DMS 273 (cell line): Measurements from ENCODE around the gene NRXN2.

Source experiments
- DNase-seq: peaks from one replicate; lab custom pipeline; 2025; ENCODE audit not compliant: unreplicated experiment; lab: John Stamatoyannopoulos, UW

NRXN2 gene

GRCh38 chr11:64594159-64594939 lies 128.6 kb downstream of the NRXN2 start:
- no peak for DNase-seq

DNA sequence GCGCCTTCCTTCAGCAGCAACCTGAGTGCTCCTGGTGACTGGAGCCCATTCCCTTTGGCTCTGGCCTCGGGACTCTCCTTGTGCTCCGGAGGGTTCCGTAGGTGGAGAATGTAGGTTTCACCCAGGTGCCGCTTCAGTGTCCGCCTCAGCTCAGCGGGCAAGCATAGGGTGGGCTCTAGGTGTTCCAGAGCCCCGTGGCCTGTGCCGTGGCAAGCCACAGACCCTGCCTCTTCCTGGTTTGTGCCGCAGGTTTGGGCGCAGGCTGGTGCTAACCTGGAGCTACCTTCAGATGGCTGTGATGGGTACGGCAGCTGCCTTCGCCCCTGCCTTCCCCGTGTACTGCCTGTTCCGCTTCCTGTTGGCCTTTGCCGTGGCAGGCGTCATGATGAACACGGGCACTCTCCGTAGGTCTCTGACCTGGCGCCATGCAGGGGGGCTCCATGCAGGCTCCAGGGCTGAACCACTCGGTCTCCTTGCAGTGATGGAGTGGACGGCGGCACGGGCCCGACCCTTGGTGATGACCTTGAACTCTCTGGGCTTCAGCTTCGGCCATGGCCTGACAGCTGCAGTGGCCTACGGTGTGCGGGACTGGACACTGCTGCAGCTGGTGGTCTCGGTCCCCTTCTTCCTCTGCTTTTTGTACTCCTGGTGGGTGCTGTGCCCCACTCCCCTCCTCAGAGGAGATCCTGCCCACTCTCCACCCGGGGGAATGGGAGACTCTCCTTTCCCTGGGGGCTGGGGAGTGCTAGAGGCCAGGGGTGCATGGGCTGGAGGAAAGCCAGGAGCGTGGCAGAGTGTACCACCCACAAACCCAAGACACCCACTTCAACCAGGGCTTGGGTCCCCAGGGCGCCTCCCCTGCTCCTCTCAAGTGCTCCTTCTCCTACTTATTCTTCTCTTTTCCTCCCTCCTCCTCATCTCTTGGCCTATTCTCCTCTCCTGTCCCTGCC lies 129.6 kb downstream of the NRXN2 start:
- DNase-seq: no peak

DNA sequence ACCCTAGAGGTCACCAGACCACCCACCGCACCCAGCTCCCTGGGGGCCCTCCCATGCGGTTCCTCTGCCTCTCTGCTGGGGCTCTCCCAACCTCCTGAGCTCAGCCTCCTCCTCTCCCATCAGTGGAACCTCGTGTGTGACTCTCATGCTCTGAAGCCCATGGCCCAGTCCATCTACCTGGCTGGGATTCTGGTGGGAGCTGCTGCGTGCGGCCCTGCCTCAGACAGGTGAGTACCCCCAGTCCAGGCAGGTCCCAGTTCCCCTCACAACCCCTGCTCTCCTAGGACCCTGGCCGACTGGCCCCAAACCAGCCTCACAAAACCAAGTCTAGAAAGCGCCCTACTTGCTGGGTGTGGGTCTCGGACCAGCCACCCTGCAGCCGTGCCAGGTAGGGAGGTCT lies 130.3 kb downstream of the NRXN2 start:
- DNase-seq: no peak

GRCh38 chr11:64592234-64592615 lies 130.8 kb downstream of the NRXN2 start:
- no peak for DNase-seq

- DNase-seq: no peak
Measured at GRCh38 chr11:64591257-64592233, 131.5 kb downstream of the NRXN2 start.

- no peak for DNase-seq
Measured at GRCh38 chr11:64590763-64591221, 132.2 kb downstream of the NRXN2 start, which contains the start of gene SLC22A12. TSS of gene SLC22A12 (plus strand) at chr11:64591220. CDS start at chr11:64591557, 337 bp downstream.

DNA sequence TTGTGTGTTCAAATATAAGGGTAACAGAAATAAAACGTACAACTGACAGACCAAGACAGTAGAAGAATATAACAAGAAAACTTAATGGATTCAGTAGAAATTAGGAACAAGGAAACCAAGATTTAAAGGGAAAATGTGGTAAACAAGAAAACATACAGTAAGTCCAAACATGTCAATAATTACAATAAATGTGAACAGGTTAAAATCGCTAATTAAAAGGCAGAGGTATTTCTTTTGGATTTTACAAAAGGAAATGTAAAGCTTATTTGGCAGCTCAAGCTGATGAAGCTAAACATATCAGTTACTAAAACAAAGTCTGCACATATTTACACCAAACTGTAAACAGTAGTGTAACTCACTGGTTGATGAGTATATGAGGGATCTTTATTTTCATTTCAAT lies 134.3 kb downstream of the NRXN2 start:
- no peak for DNase-seq

GRCh38 chr11:64586366-64586765 lies 136.6 kb downstream of the NRXN2 start:
- no peak for DNase-seq

GRCh38 chr11:64585150-64585549 lies 137.8 kb downstream of the NRXN2 start:
- no peak for DNase-seq

- no peak for DNase-seq
Measured at GRCh38 chr11:64583296-64584262, 139.4 kb downstream of the NRXN2 start.

DNA sequence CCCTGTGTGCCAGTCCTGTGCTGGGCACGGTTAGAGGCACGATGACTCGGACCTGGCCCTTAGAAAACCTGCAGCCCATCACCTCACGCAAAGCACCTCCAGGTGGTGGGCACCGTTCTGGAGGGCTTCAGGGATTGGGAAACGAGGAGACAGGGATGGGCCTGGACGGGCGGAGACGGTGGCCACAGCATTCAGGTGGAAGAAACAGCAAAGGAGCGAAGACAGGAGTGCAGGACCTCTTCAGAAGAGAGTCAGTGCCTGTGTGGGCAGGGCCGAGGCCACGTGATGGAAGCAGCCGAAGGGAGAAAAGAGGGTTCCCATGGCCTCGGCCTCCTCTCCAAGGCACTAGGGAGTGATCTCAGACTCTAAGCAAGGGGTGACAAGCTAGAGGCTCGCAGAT lies 140.1 kb downstream of the NRXN2 start:
- DNase-seq: no peak

GRCh38 chr11:64581057-64581523 lies 141.9 kb downstream of the NRXN2 start:
- no peak for DNase-seq

DNA sequence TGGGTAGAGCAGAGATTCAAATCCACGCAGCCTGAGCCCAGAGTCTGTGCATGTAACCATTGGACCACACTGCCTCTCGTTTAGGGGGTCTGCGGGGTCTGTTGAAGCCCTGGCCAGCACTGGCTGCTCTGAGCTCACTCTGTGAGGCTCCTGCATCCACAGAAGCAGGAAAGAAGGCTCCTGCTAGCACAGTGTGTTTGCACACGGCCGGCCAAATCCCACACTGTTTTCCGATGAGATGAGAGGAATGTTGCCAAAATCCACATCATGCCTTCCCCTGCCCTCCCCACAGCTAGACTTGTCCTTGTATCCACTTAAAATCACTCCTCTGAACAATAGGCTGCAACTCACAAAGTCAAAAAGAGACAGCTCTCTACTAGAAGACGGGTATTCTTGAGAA lies 142.6 kb downstream of the NRXN2 start:
- no peak for DNase-seq

GRCh38 chr11:64577202-64577601 lies 145.8 kb downstream of the NRXN2 start:
- DNase-seq: no peak

DNA sequence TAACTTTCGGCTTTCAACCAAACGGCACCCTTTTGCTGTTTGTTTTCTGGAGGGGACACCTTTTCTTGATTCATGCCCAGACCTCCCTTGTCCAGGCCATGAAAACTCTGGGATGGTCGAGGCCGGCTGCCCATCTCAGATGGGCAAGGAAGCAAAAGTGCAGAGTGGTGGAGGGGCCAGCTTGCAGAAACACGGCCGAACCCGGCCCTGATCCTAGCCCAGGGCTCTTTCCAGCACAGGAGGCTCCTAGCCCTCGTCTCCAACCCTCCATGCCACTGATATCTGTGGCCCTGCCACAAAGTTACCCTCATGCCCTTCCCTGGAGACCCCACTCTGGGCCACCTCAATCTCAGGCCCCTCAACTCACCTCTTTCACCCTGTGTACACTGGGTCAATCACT lies 150.9 kb downstream of the NRXN2 start:
- DNase-seq: no peak

GRCh38 chr11:64571410-64572091 lies 151.4 kb downstream of the NRXN2 start:
- DNase-seq: peak; percentile 34

DNA sequence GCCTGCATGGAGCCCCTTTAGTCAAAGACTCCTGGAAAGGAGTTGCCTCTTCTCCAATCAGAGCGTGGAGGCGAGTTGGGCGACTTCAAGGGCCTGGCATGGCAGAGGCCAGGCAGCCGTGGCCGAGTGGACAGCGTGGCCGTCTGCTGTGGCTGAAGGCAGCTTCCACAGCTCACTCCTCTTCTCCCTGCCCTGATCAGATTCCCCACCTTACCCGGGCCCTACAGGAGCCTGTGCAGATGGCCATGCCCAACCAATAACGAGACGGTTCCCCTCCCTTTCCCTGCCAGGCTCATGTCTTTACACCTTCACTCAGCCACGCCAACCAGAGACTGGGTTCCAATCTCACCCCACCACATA lies 152.0 kb downstream of the NRXN2 start:
- DNase-seq: no peak

DNA sequence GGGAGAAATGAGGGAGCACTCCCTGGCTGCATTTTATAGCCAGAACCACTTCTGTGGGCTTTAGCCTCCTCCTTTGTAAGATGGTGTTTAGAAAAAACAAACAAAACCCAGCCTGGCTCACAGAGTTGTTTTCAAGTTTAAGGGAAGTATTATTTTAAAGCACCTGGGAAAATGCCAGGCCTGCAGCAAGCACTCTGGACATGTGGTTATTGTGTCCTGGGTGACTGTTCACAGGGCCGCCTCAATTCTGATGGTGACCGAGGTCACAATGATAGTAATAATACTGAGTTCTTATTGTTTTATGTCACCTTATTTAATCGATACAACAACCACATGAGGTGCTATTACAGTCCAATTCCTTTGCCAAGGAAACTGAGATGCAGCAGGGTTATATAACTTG lies 152.7 kb downstream of the NRXN2 start:
- no peak for DNase-seq
